ENCODE data around the gene HECTD3.

HECTD3 gene

DNA sequence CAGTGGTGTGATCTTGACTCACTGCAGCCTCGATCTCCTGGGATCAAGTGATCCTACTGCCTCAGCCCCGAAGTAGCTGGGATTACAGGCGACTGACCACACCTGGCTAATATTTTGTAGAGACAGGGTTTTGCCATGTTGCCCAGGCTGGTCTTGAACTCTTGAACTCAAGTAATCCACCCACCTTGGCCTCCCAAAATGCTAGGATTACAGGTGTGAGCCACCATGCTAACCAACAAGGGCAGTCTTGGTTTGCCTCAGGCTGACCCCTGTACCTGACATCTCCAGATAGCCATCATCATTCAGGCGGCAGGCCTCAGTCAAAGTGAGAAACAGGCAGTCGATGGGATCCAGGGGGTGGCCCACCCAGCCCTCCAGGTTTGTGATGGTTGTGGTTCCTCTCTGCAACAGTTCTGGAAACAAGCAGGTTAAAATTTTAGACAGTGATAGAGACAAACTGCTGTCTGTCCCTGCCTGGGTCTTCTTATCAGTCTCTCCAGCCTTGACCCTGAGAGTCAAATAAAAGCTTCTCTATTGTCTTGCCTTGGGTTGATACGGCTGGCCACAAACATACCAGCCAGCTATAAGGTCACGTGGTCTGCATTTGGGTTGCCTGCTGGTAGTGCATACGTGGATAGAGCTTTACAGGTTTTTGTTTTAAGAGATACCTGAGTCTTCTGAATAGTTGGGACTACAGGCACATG, 27.7 kb upstream of the HECTD3 start:
- no peak overlapping the region for H3K27ac ChIP-seq (ENCODE audit: low read length)
- no peak overlapping the region for H2AFZ ChIP-seq (ENCODE audit: low read depth, low read length)
- TF ChIP-seq EZH2phosphoT487 (IDR thresholded peaks at IDR 0.05; ENCODE audit: low read depth): no peak
- TF ChIP-seq, protein P1, sequence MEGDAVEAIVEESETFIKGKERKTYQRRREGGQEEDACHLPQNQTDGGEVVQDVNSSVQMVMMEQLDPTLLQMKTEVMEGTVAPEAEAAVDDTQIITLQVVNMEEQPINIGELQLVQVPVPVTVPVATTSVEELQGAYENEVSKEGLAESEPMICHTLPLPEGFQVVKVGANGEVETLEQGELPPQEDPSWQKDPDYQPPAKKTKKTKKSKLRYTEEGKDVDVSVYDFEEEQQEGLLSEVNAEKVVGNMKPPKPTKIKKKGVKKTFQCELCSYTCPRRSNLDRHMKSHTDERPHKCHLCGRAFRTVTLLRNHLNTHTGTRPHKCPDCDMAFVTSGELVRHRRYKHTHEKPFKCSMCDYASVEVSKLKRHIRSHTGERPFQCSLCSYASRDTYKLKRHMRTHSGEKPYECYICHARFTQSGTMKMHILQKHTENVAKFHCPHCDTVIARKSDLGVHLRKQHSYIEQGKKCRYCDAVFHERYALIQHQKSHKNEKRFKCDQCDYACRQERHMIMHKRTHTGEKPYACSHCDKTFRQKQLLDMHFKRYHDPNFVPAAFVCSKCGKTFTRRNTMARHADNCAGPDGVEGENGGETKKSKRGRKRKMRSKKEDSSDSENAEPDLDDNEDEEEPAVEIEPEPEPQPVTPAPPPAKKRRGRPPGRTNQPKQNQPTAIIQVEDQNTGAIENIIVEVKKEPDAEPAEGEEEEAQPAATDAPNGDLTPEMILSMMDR (IDR thresholded peaks at IDR 0.05; ENCODE audit: low read depth, low read length): no peak
- H3K79me2 ChIP-seq (ENCODE audit: low read length): no peaks in the 10 kb centered on the region
- no peaks in the 10 kb centered on the region for H4K20me1 ChIP-seq (ENCODE audit: insufficient read depth, low read length)
- no peak overlapping the region for H3K9ac ChIP-seq (ENCODE audit: low read length)
- no peak overlapping the region for H3K4me3 ChIP-seq (ENCODE audit: low read length)
- H3K4me1 ChIP-seq (ENCODE audit: low read length): no peaks in the 10 kb centered on the region
- H3K27me3 ChIP-seq (ENCODE audit: low read depth, low read length): no peaks in the 10 kb centered on the region
- no peaks in the 10 kb centered on the region for H3K36me3 ChIP-seq (replicated peaks; ENCODE audit: low read depth, low read length)
- no peaks in the 10 kb centered on the region for H3K9me3 ChIP-seq (ENCODE audit: insufficient read depth, low read length)
- no peak overlapping the region for H3K4me2 ChIP-seq (ENCODE audit: low read length)

DNA sequence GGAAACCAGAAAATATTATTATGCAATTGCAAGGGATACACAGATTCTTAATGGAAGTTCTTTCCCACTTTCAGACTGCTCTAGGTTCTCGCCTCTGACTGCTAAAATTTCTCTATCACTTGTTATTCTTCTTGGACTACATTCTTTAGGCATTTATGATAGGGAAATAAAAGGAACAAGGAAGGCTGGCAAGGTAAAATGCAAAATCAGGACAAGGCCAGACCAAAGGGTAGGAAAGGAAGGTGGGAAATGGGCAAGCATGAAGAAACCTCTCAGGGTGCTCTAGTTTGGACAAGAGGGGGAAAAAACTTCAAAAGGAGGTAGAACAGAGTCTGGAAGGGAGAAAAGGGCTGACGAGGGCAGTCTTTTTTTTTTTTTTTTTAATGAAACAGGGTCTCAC, 27.1 kb upstream of the HECTD3 start:
- Histone ChIP-seq H4K20me1 (ENCODE audit: insufficient read depth, low read length) (no peaks in the 10 kb centered on the region), H3K27ac (ENCODE audit: low read length) (no peak overlapping the region), H3K4me1 (ENCODE audit: low read length) (peaks cover 5% of the 10 kb centered on the region; the same call in 1 of the 2 replicates), H2AFZ (ENCODE audit: low read depth, low read length) (no peak overlapping the region), H3K4me2 (ENCODE audit: low read length) (no peak overlapping the region), H3K79me2 (ENCODE audit: low read length) (no peaks in the 10 kb centered on the region), H3K27me3 (ENCODE audit: low read depth, low read length) (no peaks in the 10 kb centered on the region), H3K36me3 (replicated peaks; ENCODE audit: low read depth, low read length) (no peaks in the 10 kb centered on the region), H3K9me3 (ENCODE audit: insufficient read depth, low read length) (no peaks in the 10 kb centered on the region), H3K4me3 (ENCODE audit: low read length) (no peak overlapping the region), H3K9ac (ENCODE audit: low read length) (no peak overlapping the region)
- no peak for TF ChIP-seq EZH2phosphoT487 (IDR thresholded peaks at IDR 0.05; ENCODE audit: low read depth)
- TF ChIP-seq, protein P1 (IDR thresholded peaks at IDR 0.05; ENCODE audit: low read depth, low read length): no peak

DNA sequence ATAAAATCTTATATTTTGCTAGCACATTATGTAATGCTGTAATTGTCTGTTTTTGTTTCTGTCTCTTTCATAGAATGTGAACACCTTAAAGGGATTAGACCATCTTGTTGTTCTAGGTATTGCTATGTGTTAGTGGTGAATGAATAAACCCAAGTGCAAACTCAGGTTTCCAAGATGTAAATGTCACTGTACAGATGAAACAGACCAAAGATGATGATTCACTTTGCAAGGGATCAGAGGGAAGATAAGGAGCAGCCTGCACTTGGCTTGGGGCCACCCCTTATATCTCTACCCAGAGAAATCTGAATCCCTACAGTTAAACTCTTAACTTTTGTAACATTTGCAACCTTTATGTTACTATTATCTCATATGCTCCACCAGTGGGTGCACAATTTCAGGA, 26.3 kb upstream of the HECTD3 start:
- Histone ChIP-seq H3K79me2 (ENCODE audit: low read length) (no peaks in the 10 kb centered on the region), H3K4me3 (ENCODE audit: low read length) (no peak overlapping the region), H3K27ac (ENCODE audit: low read length) (no peak overlapping the region), H3K9me3 (ENCODE audit: insufficient read depth, low read length) (no peaks in the 10 kb centered on the region), H4K20me1 (ENCODE audit: insufficient read depth, low read length) (no peaks in the 10 kb centered on the region), H3K4me1 (ENCODE audit: low read length) (peaks cover 9% of the 10 kb centered on the region; the same call in 1 of the 2 replicates), H3K9ac (ENCODE audit: low read length) (no peak overlapping the region), H3K27me3 (ENCODE audit: low read depth, low read length) (no peaks in the 10 kb centered on the region), H3K4me2 (ENCODE audit: low read length) (no peak overlapping the region), H2AFZ (ENCODE audit: low read depth, low read length) (no peak overlapping the region), H3K36me3 (replicated peaks; ENCODE audit: low read depth, low read length) (no peaks in the 10 kb centered on the region)
- TF ChIP-seq, protein P1 (IDR thresholded peaks at IDR 0.05; ENCODE audit: low read depth, low read length): no peak
- TF ChIP-seq EZH2phosphoT487 (IDR thresholded peaks at IDR 0.05; ENCODE audit: low read depth): no peak

DNA sequence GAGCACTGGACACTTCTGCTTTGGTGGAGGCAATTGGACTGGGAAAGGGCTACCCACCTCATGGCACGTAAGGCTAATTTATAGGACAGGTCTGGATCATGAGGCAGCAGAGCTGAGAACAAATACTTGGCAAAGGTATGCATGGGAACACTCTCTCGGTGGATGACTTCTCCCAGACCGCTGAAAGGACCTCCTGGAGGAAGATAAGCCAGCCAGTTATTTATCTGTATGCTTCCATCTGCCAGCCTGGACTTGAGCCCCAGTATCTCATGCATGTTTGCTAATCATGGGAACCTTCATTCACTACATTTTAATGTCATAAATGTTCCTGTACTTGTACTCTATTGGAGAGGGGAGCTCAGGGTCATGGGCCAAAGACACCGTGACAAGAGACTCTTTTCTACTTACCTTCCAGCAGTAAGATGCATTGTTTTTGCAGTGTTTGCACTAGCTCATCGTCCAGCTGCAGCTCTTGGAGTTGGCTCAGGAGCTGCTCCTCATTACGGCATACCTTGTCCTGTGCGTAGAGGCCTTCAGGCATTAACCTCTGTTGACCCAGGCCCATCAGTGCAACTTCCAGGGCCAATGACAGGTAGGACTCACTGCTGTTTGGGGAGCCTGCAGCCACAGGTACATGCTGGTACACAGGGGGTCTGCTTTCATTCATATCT, 24.6 kb upstream of the HECTD3 start:
- Histone ChIP-seq H3K79me2 (ENCODE audit: low read length) (no peaks in the 10 kb centered on the region), H3K36me3 (replicated peaks; ENCODE audit: low read depth, low read length) (no peaks in the 10 kb centered on the region), H4K20me1 (ENCODE audit: insufficient read depth, low read length) (no peaks in the 10 kb centered on the region), H3K27me3 (ENCODE audit: low read depth, low read length) (no peaks in the 10 kb centered on the region), H3K9ac (ENCODE audit: low read length) (no peak overlapping the region), H3K9me3 (ENCODE audit: insufficient read depth, low read length) (no peaks in the 10 kb centered on the region), H3K4me3 (ENCODE audit: low read length) (no peak overlapping the region), H3K4me1 (ENCODE audit: low read length) (peaks cover 9% of the 10 kb centered on the region; the same call in 1 of the 2 replicates), H2AFZ (ENCODE audit: low read depth, low read length) (no peak overlapping the region), H3K27ac (ENCODE audit: low read length) (no peak overlapping the region), H3K4me2 (ENCODE audit: low read length) (no peak overlapping the region)
- no peak for TF ChIP-seq EZH2phosphoT487 (IDR thresholded peaks at IDR 0.05; ENCODE audit: low read depth)
- TF ChIP-seq, protein P1 (IDR thresholded peaks at IDR 0.05; ENCODE audit: low read depth, low read length): no peak
